Heart left ventricle (tissue), 16 donors: ENCODE measurements around the gene GCH1. TPM values are rescaled to one million over a fixed set of nuclear protein-coding genes. Genes with fewer than 3 reads are reported as not detected.

Experiments
- ATAC-seq, 4 donors: fragments of 200-7000 bp; cut with Tn5 transposase; one replicate each; pipeline ENCODE4 v1.9.1; 2020 to 2022; ENCODE audit warnings: moderate library complexity in 4 of 4, mild to moderate bottlenecking in 3 of 4, moderate number of reproducible peaks in 1 of 4
- DNase-seq, 5 donors: peaks; one replicate each; pipeline ENCODE4 v3.0.0-alpha.2; 2020
- H3K27ac ChIP-seq, 12 donors: fragments of 200-600 bp; sonication (generic) in 4 of 12; one replicate each; pipeline versions ENCODE4 v1.5.0 to v1.8.0; 2016 to 2022; ENCODE audit warnings: mild to moderate bottlenecking in 2 of 12
- H3K27me3 ChIP-seq, 9 donors: fragments of 200-600 bp; sonication (generic) in 2 of 9; one replicate each; pipeline versions ENCODE4 v1.5.1 to v1.8.0; 2016 to 2022; ENCODE audit warnings: mild to moderate bottlenecking in 3 of 9
- H3K36me3 ChIP-seq, 9 donors: fragments of 200-600 bp; sonication (generic) in 2 of 9; one replicate each; pipeline versions ENCODE4 v1.5.0 to v1.8.0; 2018 to 2022; ENCODE audit warnings: mild to moderate bottlenecking in 2 of 9
- H3K4me1 ChIP-seq, 12 donors: fragments of 200-600 bp; sonication (generic) in 4 of 12; one replicate each; pipeline versions ENCODE4 v1.5.0 to v1.8.0; 2016 to 2022; ENCODE audit warnings: mild to moderate bottlenecking in 3 of 12
- H3K4me3 ChIP-seq, 12 donors: fragments of 200-600 bp; sonication (generic) in 4 of 12; one replicate each; pipeline versions ENCODE4 v1.5.0 to v1.8.0; 2017 to 2022; ENCODE audit warnings: mild to moderate bottlenecking in 9 of 12, moderate library complexity in 4 of 12
- H3K9me3 ChIP-seq, 12 donors: fragments of 200-600 bp; sonication (generic) in 4 of 12; one replicate each; pipeline versions ENCODE4 v1.5.0 to v1.8.0; 2016 to 2022; ENCODE audit warnings: mild to moderate bottlenecking in 1 of 12
- POLR2A ChIP-seq, 2 donors: fragments of 450-650 bp; IDR thresholded peaks; one replicate each; pipeline ENCODE4 v1.6.1; 2017; ENCODE audit warnings: antibody characterized with exemption in 2 of 2, mild to moderate bottlenecking in 2 of 2, moderate library complexity in 2 of 2
- WGBS, 4 donors: extraction: QIAGEN DNeasy Blood & Tissue Kit in 2 of 4; methylation state at CpG; one replicate each; pipeline versions ENCODE4 v1.1.5 to v1.1.7; 2013 to 2018; 5-methylcytosine and 5-hydroxymethylcytosine counted together
- intact Hi-C, 10 donors: fragments of 100-400 bp; cut with DNase I; formaldehyde crosslinking; loops; one replicate each; pipeline versions ENCODE4 v1.11.1 to v1.14.2; 2022
- polyA plus RNA-seq, 2 donors: library from polyadenylated mRNA; stranded (reverse); fragments of 200-250 nt; gene quantifications; one replicate each; pipeline ENCODE4 v1.2.3, GENCODE V29; 2013
- total RNA-seq, 9 donors: library from RNA; depleted of rRNA in 2 of 9; stranded (reverse); fragments of >200 nt in 2 of 9; fragmentation: NEBNext Ultra II Directional in 3 of 9; extraction: Animal tissue kit (Norgen Biotek cat#: 25700) in 3 of 9; gene quantifications; one replicate each; pipeline versions ENCODE4 v1.1.0 to v1.2.4, GENCODE V29; 2016 to 2023
- TF ChIP-seq, protein P1 (sequence below), 12 donors: fragments of 200-600 bp; sonication (generic) in 4 of 12; IDR thresholded peaks; one replicate each; pipeline versions ENCODE4 v1.5.0 to v1.8.0; 2018 to 2022; ENCODE audit warnings: antibody characterized with exemption in 12 of 12, mild to moderate bottlenecking in 5 of 12
- donor health status: ischemic (EF 13 %, LVEDD 7.1; RV severe dilation, severe dysfunction).
- donor health status: healthy with polysubstance abuse.
- donor health status: DM: no; HTN: yes; CAD: no.
- donor health status: DM: no; HTN: no; CAD: no.
- donor health status: ischemic (EF 25% LVEDD 6.9; RV normal size, moderate dysfunction).
- donor health status: ischemic (EF 25% LVEDD 5.7; RV mildly dilated, moderate dysfunction).
- donor health status: healthy.
- donor health status: DM: yes; HTN: yes; CAD: no.
- donor health status: ischemic (EF 35%, LVEDD 5.7; RV mildly dilated, moderate dysfunction).
- donor health status: nonischemic (EF 11% LVEDD 7.7; RV severe dilation, severe dysfunction).
- donor health status: DM: yes; HTN: yes; CAD: no.
- donor health status: PGD.
- donor health status: ischemic (EF 29% LVEDD 5.4; RV normal size, mild dysfunction).
- donor health status: nonischemic (EF 23%, LVEDD 6.1; RV moderate dilation, normal function).

GCH1 gene
- total and polyA plus RNA-seq, 11 donors, result 1.6 to 13.8 (median 3.3) TPM

DNA sequence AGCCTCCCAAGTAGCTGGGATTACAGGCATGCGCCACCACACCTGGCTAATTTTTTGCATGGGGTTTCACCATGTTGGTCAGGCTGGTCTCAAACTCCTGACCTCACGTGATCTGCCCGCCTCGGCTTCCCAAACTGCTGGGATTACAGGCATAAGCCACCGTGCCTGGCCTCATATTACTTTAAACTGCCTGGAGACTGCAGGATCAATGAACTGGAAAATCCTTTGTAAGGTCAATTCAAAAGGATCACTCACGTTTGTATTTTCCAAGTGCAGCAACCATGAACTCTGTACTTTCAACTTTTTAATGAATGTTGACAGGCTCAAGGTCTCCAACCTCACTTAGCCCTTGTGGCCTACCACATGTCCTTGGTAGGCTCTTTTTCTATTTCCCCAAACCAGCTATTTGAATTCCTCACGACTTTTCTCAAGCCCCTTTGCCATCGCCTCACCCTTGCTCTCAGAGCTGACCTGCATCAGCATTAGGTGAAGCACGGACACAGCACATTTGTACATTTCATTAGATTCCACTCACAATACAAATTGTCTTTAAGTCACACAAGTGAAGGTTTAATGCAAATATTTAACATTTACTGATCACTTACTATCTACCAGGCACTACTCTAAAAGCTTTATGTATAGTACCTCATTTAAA lies 42.2 kb upstream of the GCH1 start:
- no peaks in the 10 kb centered on the region for H3K36me3 ChIP-seq
- ATAC-seq, result no peak
- TF ChIP-seq POLR2A (IDR thresholded peaks at IDR 0.05), result no peak
- TF ChIP-seq, protein P1, sequence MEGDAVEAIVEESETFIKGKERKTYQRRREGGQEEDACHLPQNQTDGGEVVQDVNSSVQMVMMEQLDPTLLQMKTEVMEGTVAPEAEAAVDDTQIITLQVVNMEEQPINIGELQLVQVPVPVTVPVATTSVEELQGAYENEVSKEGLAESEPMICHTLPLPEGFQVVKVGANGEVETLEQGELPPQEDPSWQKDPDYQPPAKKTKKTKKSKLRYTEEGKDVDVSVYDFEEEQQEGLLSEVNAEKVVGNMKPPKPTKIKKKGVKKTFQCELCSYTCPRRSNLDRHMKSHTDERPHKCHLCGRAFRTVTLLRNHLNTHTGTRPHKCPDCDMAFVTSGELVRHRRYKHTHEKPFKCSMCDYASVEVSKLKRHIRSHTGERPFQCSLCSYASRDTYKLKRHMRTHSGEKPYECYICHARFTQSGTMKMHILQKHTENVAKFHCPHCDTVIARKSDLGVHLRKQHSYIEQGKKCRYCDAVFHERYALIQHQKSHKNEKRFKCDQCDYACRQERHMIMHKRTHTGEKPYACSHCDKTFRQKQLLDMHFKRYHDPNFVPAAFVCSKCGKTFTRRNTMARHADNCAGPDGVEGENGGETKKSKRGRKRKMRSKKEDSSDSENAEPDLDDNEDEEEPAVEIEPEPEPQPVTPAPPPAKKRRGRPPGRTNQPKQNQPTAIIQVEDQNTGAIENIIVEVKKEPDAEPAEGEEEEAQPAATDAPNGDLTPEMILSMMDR (IDR thresholded peaks at IDR 0.05), result no peak

DNA sequence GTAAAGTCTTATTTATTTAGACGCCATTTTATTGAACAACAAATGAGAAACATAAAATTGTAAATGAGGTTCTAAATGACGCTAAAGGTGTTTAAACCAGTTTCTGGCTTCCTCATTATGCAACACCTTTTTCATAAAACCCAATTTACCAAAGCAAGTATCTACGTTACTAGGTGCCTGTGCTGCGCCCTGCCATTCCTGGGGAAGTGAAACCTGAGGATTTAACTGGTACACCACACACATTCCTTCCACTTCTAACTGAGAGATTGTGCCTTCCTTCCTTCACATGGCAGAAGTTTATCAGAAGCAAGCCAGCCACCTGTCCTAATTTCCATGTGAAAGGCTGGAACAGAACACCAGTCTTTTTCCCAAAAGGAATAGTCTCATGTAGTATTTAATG lies 40.3 kb upstream of the GCH1 start:
- Histone ChIP-seq H3K36me3 (no peaks in the 10 kb centered on the region), H3K27ac (no peak overlapping the region), H3K4me1 (no peaks in the 10 kb centered on the region), H3K4me3 (no peak overlapping the region), H3K27me3 (no peaks in the 10 kb centered on the region), H3K9me3 (no peaks in the 10 kb centered on the region)
- TF ChIP-seq, protein P1 (IDR thresholded peaks at IDR 0.05), result no peak
- TF ChIP-seq POLR2A (IDR thresholded peaks at IDR 0.05), result no peak
- 82 to 96% (median 92%) methylated on average over 4 of the region's 4 CpGs for WGBS, 4 donors
- intact Hi-C loops, result no loop called here
- no peak for ATAC-seq
- no peak for DNase-seq

More for the DNA sequence above, 42.2 kb upstream of the GCH1 start:
- peaks cover 0 to 6% (median 0%) of the 10 kb centered on the region in 12 donors for H3K9me3 ChIP-seq
- no peaks in the 10 kb centered on the region for H3K27me3 ChIP-seq
- H3K27ac ChIP-seq, result no peak overlapping the region
- H3K4me1 ChIP-seq, result no peaks in the 10 kb centered on the region
- no peak overlapping the region for H3K4me3 ChIP-seq
- intact Hi-C loops, result no loop called here
- WGBS, 4 donors, result 96% methylated on average over 9 of the region's 9 CpGs
- no peak for DNase-seq

GRCh38 chr14:54936816-54937215 lies 34.2 kb upstream of the GCH1 start:
- TF ChIP-seq POLR2A (IDR thresholded peaks at IDR 0.05), result no peak
- TF ChIP-seq, protein P1 (IDR thresholded peaks at IDR 0.05), result no peak
- Histone ChIP-seq H3K9me3 (no peaks in the 10 kb centered on the region), H3K4me3 (no peak overlapping the region), H3K36me3 (no peaks in the 10 kb centered on the region), H3K4me1 (no peaks in the 10 kb centered on the region), H3K27ac (no peak overlapping the region), H3K27me3 (no peaks in the 10 kb centered on the region)
- ATAC-seq (no peak), DNase-seq (no peak)
- WGBS, 4 donors, result 94 to 100% (median 95%) methylated on average over 1 of the region's 1 CpG
- intact Hi-C loops, result no loop called here

DNA sequence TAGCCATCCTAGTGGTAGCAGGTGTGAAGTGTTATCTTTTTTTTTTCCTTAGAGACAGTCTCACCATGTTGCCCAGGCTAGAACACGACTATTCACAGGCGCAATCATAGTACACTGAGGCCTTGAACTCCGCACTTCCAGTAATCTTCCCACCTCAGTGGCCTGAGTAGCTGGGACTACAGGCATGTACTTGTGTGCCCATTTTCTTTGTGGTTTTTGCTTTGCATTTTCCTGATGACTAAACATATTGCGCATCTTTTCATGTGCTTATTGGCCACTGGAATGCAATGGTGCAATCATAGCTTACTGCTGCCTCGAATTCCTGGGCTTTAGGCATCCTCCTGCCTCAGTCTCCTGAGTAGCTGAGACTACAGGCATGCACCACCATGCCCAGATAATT lies 33.3 kb upstream of the GCH1 start:
- Histone ChIP-seq H3K27me3 (no peaks in the 10 kb centered on the region), H3K4me1 (no peaks in the 10 kb centered on the region), H3K36me3 (no peaks in the 10 kb centered on the region), H3K9me3 (no peaks in the 10 kb centered on the region), H3K4me3 (no peak overlapping the region), H3K27ac (no peak overlapping the region)
- ATAC-seq, result no peak
- WGBS, 4 donors, result 96 to 98% (median 97%) methylated on average over 5 of the region's 5 CpGs
- intact Hi-C loops, result no loop called here
- DNase-seq, result no peak
- TF ChIP-seq, protein P1 (IDR thresholded peaks at IDR 0.05), result no peak
- TF ChIP-seq POLR2A (IDR thresholded peaks at IDR 0.05), result no peak
